Stimulated activated CD8-positive, alpha-beta memory T cell treated with anti-CD3 and anti-CD28 coated beads, Interleukin-12 subunit alpha, Interleukin-12 subunit beta, amount 100 ng/mL, for 4 hours (primary cell): Measurements from ENCODE around the gene LEFTY1.

Experiments used
- DNase-seq: peaks from one replicate; pipeline ENCODE4 v3.0.0-alpha.2; 2020; ENCODE audit warnings: low read depth

LEFTY1 gene

GRCh38 chr1:225915538-225915991 lies 26.6 kb upstream of the LEFTY1 start:
- no peak for DNase-seq

DNA sequence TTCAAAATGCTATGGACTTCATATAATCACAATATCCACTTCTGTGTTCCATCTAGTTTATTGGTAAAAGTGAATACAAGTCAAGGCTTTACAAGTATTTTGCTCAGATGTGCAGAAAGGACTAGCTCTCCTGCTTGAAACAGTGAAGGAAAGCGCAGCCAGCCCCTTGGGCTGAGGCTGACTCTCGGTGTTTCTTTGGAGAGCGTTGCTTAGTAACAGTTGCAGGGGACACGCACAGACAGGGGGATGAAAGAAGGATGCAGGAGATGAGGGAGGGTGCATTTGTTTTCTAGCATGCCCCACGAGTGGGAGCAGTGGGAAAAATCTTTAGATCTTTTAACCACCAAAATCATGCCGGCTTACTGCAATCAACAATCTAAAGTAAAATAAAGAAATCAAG lies 26.0 kb upstream of the LEFTY1 start:
- DNase-seq: no peak

DNA sequence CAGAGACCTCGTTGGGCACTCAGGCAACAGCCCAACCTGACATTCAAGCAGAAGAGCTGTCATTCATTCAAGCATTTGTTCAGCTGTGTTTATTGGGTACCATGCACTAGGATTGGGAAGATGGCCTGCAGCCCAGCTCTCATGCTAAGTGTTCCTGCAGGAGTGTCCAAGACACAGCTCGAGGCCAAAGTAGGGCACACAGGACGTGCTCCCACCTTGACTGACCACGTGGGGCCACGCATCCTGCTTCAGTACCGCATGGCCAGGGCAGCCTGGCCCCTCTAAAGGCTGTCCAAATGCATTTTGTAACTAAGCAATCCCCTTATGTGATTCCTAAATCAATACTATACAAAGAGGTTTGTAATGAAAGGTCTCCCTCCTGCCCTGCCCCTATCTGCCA lies 25.4 kb upstream of the LEFTY1 start:
- no peak for DNase-seq

- peak; percentile 53 for DNase-seq
Measured at GRCh38 chr1:225911191-225912130, 22.5 kb upstream of the LEFTY1 start.

- DNase-seq: no peak
Measured at GRCh38 chr1:225909477-225909876, 20.5 kb upstream of the LEFTY1 start.

GRCh38 chr1:225908773-225909172 lies 19.8 kb upstream of the LEFTY1 start:
- no peak for DNase-seq

DNA sequence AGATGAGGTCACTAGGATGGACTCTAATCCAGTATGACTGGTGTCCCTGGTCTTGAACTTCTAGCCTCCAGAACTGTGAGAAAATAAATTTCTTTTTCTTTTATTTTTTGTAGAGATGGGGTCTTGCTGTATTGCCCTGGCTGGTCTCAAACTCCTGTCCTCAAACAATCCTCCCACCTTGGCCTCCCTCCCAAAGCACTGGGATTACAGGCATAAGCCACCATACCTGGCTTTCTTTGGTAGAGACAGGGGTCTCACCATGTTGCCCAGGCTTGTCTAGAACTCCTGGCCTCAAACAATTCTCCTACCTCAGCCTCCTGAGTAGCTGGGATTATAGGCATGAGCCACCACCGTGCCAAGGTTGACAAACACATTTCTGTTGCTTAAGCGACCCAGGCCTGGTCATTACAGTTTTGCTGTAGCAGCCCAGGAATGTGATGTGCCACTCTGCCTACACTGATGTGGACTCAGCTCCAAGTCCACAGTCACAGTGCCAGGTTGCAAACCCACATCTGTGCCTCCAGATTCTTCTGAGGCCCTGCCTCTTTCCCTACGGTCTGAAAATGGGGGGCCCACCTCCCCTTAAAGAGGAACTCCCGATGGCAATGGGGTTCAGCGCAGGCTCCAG lies 19.2 kb upstream of the LEFTY1 start:
- DNase-seq: no peak

GRCh38 chr1:225907341-225907740 lies 18.4 kb upstream of the LEFTY1 start:
- DNase-seq: no peak

GRCh38 chr1:225906467-225906866 lies 17.5 kb upstream of the LEFTY1 start:
- DNase-seq: no peak

GRCh38 chr1:225903623-225904022 lies 14.7 kb upstream of the LEFTY1 start:
- no peak for DNase-seq

GRCh38 chr1:225899044-225899925 lies 10.3 kb upstream of the LEFTY1 start:
- DNase-seq: no peak

DNA sequence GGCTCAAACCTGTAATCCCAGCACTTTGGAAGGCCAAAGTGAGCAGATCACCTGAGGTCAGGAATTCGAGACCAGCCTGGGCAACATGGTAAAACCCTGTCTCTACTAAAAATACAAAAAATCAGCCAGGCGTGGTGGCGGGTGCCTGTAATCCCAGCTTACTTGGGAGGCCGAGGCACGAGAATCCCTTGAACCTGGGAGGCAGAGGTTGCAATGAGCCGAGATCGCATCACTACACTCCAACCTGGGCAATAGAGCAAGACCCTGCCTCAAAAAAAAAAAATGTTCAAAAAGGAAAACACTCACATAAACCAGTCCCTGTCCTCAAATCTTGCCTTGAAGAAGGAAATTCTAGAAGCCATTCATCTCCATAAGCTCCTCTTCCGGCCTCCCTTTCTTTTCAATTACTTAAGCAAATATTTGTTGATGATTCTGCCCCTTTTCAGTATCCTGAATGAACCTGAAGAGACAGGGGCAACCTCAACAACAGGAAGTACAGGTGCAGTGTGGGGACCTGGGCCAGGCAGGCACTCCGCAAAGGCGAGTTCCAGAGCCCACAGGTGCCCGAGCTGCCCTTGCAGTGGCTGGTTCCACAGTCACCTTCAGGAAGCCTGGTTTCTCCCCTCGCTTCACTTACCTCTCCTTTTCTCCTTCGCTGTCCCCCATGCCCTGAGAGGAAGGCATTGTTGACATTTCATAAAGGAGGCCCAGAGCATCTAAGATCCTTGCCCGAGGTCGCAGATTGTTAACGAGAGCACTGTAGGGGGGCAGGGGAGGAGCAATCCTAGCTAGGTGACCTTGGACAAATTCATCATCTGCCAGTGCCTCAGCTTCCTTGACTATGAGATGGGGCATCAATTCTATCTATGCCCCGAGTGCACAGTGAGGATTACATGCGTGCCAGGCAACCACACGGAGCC lies 8.9 kb upstream of the LEFTY1 start:
- no peak for DNase-seq

GRCh38 chr1:225896937-225897549 lies 8.1 kb upstream of the LEFTY1 start:
- DNase-seq: peak; percentile 34

DNA sequence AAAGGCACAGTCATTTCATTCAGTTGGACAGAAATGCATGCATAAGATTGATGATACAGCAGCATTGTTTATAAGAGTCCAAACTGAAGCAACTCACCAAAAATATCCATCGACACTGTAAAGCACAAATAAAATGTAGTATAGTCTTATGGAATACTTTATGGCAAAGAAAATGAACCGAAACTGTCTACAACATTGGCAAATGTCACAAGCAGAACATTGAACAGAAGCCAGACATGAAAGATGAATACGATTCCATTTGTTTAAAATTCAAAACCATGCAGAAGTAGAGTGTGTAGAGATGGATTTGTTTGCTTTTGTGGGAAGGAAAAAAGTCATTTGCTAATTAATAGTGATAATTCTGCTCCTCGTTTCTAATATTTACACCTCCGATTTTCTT lies 7.5 kb upstream of the LEFTY1 start:
- DNase-seq: no peak

GRCh38 chr1:225892307-225892706 lies 3.4 kb upstream of the LEFTY1 start:
- no peak for DNase-seq

- DNase-seq: no peak
Measured at GRCh38 chr1:225891229-225891972, 2.5 kb upstream of the LEFTY1 start.

DNA sequence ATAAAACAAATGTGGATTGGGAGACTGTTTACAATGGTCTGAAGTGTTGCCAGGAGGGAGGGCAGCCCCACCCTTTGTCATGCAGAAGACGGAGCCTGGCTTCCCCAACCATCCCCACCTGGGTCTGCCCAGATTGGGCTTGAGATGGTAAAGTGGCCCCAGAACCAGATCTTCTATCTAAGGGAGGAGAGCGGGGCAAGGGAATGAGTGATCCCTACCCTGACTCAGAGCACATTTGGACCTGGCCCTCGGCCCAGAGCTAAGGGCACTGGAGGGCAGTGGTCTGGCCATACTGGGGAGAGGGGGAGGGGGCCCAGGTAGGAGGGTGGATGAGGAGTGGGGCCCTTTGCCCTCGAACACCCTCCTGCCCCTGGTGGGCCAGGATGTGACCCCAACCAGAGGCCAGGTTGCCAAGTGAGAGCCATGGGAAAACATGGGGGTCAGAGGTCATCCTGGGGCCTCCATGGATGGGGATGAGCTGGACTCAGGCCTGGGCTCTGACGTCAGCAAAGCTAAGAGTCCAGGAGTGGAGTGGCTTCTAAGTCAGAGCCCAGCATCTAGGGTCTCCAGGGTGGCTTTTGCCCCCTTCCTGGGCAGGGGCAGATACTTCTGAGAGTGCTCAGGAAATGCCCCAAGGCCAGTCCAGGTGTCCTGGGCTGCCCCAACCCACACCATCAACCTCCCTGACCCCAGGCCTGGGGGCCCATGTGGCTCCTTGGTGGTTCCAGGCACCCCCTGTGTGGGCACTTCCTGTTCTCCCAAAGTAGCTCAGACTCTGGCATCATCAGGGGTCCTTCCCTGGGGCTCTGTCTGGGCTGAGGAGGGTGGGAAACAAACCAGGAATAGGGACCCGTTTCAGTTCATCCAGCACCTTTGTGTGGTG lies 1.6 kb upstream of the LEFTY1 start:
- no peak for DNase-seq

DNA sequence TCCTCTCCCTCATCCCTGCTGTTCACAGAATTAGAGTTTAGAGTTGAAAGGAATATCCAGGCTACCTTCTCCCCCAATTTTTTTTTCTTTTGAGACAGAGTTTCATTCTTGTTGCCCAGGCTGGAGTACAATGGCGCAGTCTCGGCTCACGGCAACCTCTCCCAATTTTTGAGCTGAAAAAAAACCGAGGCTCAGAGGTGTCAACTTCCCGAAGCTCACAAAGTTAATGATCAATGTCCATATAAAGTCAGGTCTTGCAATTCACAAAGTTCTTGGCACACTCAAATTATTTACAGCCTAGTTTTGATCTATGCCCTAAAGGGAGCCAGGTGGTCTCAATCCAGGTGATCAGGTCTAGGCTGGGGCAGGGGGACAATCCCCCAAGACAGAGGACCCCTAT lies 797 bp upstream of the LEFTY1 start:
- DNase-seq: no peak

- DNase-seq: no peak
Measured at GRCh38 chr1:225888289-225888897, 553 bp downstream of the LEFTY1 start.
